GM18499 (cell line): ENCODE data around the gene ZMIZ1.
"Not testable (repeated sequence)": the region's sequence is repeated elsewhere in the genome, so short reads cannot be mapped to it uniquely, and the experiment has no call there.

Experiments
- ATAC-seq: cut with Tn5 transposase; IDR thresholded peaks from one replicate; pipeline ENCODE4 v1.9.1; 2021; ENCODE audit warnings: moderate number of reproducible peaks; ENCODE audit not compliant: insufficient read depth, unreplicated experiment

Gene ZMIZ1

GRCh38 chr10:79322616-79323543 lies 254.1 kb downstream of the ZMIZ1 start:
- no peak for ATAC-seq

DNA sequence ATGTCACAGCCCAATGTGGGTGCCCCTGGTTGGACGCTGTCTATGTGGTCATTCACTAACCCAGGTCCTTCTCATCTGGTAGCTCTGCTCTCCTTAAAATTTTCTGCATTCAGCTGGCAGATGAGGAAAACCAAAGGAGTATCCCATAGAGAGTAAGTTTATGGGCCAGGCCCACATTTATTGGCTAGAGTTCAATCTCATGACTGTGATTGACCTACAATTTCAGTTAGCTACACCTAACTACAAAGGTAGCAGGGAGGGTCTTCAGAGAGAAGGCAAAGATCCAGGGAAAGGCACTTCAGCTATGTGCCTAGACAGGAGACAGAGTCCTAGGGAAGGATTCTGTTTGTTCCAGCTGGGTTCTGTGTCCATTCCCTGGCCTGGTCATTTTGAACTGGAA lies 254.8 kb downstream of the ZMIZ1 start:
- ATAC-seq = no peak

DNA sequence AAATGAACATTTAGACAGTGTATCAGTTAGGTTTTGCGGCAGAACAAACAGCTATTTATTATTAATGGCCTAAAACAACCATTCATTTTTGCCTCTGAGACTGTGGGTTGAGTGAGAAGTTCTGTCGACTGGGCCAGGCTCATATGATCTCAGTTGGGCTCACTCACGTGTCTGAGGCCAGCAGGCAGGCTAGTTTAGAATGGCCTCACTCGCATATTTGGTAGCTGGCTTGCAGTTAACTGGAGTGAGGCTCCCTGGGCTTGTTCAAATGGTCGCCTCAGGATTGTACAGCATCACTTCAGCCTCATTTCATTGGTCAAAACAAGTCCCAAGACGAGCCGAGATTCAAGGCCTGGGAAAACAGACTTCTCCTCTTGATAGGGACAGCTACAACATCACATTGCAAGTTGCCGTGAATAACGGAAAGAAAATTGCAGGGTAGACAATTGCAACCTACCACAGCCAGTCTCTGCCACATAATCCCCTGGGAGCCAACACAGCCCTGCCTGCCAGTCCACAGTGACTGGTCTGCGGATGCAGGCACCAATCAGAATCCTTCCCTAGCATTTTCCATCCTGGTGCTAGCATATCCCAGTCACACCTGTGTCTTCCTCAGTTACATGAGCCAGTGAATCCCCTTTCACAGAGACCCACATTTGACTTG lies 255.4 kb downstream of the ZMIZ1 start:
- ATAC-seq = no peak

DNA sequence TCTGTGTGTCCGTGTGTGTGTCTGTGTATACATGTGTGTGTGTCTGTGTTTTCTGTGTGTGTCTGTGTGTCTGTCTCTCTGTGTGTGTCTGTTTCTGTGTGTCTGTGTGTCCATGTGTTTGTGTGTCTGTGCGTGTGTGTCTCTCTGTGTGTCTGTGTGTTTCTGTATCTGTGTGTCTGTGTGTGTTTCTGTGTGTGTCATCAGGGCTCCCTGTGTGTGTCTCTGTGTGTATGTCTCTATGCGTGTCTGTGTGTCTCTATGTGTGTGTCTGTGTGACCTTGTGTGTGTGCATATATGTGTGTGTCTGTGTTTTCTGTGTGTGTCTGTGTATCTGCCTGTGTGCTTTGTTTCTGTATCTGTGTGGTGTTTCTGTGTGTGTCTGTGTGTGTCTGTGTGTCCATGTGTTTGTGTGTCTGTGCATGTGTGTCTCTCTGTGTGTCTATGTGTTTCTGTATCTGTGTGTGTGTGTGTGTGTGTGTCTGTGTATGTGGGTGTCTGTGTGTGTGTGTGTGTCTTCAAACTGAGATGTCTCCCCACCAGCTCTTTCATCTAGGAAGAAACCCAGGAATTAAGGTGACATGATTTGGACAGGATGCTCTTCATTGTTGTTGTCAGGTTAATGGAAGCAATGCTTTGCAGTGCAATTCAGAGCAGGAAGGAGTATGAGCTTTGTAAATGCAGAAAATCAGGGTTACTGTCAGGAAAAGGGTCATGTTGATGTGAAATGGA lies 257.8 kb downstream of the ZMIZ1 start:
- ATAC-seq = no peak

GRCh38 chr10:79327090-79327457 lies 258.3 kb downstream of the ZMIZ1 start:
- ATAC-seq = peak; percentile 33

DNA sequence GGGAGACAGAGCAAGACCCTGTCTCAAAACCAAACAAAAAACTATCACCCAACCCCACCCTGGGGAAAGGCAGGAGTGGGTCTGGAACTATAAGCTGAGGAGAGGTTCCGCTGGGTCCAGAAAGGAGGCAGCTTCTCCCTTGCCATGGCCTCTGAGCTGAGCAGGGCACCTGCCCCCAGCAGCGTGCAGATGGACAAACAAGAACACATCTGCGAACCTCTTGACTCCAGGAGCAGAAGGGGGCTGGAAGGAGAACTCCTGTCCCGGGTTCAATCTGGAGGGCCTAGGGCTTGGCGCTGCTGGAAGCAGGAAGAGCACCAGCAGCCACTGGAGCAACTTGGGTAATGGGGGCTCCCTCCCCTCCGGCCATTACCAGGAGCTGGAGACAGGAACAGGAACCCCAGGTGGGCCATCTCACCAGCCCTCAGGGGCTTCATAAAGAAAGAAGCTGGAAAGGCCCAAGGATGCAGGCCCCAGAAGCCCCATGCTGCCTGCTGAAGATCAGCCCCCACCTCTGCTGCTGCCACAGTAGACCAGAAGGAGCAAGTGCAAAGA lies 259.5 kb downstream of the ZMIZ1 start:
- ATAC-seq = no peak

DNA sequence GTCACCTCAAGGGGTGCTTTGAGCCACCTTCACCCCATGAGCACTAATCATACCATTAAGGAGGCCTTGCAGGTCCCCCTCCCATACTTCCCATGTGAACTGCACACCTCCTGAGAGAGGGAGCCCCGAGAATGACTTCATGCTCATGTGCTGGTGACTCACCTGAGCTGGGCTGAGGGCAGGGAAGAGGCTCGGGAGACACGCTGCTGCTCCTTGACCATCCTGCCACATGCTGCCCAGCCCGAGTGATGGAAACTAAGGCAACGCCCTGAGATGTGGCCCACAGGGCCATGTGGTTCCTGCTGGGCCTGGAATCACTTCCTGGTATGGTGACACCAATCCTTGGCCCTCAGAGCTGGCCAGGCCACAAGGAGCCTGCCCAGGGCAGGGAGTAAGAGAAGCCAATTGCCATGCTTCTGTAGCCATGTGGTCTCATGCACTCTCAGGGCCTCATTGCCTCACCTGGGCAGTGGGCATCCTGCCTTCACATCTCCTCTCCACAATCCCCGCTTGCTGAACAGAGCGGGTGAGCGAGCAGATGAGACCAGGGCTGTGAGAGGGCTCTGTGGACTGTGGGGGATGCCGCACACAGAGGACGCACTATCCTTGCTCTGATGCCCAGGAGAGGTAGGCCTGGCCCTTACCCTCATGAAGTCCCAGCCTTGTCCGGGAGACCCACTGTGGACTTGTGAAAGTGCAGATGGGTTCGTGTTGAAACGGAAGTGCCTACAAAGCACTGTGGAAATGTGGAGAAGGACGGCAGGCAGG lies 260.2 kb downstream of the ZMIZ1 start:
- no peak for ATAC-seq

GRCh38 chr10:79329529-79329928 lies 260.8 kb downstream of the ZMIZ1 start:
- ATAC-seq = no peak

DNA sequence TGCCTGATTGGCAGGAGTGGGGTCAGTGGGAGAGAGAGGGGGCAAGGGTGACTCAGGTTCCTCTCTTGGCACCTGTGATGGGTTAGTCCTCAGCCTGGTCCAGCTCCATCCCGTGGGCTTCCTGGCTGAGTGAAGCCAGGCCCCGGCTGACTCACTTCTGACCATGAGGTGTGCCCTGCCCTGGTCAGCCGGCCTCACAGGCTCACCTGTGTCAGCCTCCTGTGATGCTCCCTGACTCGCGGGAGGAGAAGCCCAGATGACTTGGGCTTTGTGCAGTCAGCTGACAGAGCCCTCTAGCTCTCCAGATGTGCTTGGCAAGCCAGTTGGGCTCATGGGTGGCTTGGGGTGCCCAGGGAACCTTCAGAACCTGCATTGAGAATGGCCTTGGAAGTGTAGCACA lies 262.5 kb downstream of the ZMIZ1 start:
- ATAC-seq = no peak

- ATAC-seq = peak; percentile 76
Observed at GRCh38 chr10:79331709-79332108, 262.9 kb downstream of the ZMIZ1 start.

GRCh38 chr10:79332610-79333315 lies 264.0 kb downstream of the ZMIZ1 start:
- ATAC-seq = not testable (repeated sequence)

DNA sequence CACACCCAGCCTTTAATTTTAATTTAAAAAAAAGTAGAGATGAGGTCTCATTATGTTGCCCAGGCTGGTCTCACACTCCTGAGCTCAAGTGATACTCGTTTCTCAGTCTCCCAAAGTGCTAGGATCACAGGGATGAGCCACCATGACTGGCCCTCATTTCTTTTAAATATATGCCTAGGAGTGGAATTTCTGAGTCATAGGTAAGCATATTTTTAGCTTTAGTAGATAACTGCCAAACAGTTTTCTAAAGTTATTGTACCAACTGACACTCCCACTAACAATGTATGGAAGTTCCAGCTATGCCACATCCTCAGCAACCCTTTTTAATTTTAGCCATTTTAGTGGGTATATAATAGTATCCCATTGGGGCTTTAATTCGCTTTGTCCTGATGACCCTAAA lies 264.7 kb downstream of the ZMIZ1 start:
- no peak for ATAC-seq

GRCh38 chr10:79334573-79334972 lies 265.8 kb downstream of the ZMIZ1 start:
- ATAC-seq = no peak

GRCh38 chr10:79335094-79335469 lies 266.3 kb downstream of the ZMIZ1 start:
- no peak for ATAC-seq

GRCh38 chr10:79335470-79336235 lies 266.9 kb downstream of the ZMIZ1 start:
- no peak for ATAC-seq

DNA sequence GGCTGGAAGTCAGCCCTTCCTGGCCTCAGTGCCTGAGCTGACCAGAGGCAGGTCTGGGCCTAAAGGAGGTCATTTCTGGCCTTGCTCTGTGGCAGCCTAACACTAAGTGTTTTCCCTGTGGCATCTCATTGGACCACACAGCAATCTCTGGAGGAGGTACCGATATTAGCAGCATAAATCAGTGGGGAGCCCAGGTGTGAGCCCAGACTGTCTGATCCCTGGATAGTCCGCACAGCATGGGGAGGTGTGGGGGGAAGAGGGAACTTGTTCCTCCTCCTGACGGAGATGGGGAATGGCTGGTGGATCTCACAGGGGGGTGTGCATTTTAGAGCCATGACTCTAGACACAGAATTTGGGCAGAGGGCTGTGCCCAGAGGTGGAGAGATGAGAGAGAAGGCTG lies 267.5 kb downstream of the ZMIZ1 start:
- ATAC-seq = no peak

- no peak for ATAC-seq
Observed at GRCh38 chr10:79336739-79337138, 268.0 kb downstream of the ZMIZ1 start.

GRCh38 chr10:79337783-79338469 lies 269.2 kb downstream of the ZMIZ1 start:
- not testable (repeated sequence) for ATAC-seq
